Dermis microvascular lymphatic vessel endothelial cell (primary cell): ENCODE results near the gene CEMIP. TPM values are rescaled to one million over a fixed set of nuclear protein-coding genes. Genes with fewer than 3 reads are reported as not detected.

ENCODE experiments used
- DNase-seq, 2 donors: peaks; one replicate each; pipeline versions ENCODE4 v3.0.0 to v3.0.0-alpha.2; 2010; ENCODE audit warnings: low read depth in 2 of 2
- total RNA-seq: library from RNA; depleted of rRNA; stranded (reverse); fragments of >200 nt; gene quantifications from 2 replicates; pipeline ENCODE4 v1.2.1, GENCODE V29; 2014

CEMIP gene
- total RNA-seq, 1 donor from 2014 or later: 0.26 TPM

DNA sequence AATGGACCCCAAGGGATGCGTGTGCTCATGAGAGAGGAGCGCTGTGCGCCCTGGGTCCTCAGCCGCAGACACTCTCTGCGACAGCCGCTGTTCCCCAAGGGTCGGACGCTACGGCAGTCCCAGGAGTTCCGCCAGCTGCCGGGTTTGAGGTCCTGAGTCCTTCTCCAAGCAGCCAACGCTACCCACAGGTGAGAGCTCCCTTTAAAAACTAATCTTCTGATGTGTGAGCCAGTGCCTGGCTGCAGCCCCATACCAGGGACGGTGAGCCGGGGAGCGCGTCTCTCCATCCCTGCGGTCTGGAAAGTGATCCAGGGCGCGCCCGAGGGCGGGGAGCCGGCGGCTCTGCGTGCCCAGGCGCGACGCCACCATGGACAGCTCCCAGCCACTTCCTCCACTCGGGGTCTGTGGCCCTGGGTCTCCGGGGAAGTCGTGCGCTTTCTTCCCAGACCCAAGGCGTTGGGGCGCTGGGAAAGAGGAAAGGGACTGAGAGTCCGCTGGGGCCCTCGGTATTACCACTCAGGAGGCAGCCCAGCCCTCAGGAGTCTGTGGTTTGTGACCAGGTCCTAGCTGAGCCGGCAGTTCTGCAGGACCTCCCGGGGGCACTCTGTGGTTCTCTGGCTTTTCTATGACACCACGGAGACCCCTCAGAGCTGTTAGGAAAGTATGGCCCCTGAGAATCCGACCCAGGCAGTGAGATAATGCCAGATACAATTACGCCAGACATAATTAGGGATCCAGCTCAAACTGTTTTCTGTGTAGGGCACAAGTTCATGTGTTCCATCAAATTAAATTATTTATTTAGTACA is 1.4 kb downstream of the CEMIP start:
- DNase-seq: peak in 1 of 2 donors; percentile 68

DNA sequence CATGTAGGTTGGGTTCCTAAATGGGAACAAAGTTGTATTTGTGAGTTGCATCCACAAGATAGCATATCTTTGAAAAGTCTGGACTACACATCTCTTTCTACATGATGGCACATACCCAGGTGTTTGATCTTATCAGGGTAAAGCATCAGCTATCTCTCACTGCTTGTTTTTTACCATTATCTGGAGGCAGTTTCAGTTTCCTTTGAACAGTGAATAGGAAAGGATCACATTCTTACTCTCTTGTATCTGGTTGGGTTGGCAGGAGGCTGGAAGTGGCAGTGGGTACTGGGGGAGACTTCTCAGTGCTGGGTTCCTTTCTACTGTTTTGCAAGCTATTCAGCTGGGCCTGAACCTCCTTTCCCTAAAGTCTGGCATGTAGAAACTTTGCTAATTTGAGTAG is 4.1 kb downstream of the CEMIP start:
- DNase-seq: no peak

- no peak for DNase-seq
Measured at GRCh38 chr15:80785335-80785734, 6.2 kb downstream of the CEMIP start.

DNA sequence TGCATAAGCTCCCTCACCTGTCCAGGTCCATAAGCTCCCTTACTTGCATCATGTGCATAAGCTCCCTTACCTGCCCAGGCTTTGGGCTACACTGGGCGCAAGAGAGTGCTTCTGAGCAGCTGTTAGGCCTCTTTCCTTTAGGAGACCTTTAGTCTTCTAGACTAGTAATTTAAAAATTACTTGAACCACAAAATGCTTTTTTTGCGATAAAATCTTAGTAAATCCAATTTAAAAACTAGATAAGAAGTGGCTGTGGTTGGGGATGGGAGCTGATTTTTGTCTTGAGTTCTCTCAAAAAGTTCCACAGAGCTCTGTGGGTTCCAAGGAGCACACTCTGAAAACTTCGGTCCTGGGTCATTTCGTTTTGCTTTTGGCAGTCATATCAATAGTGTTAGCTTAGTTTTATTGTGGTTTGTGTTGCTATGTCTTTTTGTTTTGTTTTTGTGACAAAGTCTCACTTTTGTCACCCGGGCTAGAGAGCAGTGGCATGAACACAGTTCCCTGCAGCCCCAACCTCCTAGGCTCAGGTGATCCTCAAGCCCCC is 6.7 kb downstream of the CEMIP start:
- no peak for DNase-seq

- no peak for DNase-seq
Measured at GRCh38 chr15:80787316-80787715, 8.1 kb downstream of the CEMIP start.

DNA sequence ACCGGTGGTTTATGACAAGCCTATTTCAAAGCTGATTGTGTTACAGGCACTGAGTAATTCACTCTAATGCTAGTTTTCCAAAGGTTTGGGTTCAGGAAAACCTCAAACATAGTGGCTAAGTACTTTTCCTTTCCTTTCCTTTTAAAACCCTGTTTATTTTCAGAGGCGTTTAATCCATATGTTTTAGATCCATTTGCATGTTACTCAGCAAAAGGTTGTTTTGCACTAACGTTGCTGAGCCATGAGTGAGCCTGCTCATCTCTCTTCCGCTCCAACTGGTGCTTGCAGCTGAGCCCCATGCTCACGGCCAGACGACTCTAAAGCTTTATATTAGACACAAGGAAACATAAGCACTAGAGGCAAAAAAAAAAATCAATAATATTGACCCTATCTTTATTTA is 9.4 kb downstream of the CEMIP start:
- no peak for DNase-seq

DNA sequence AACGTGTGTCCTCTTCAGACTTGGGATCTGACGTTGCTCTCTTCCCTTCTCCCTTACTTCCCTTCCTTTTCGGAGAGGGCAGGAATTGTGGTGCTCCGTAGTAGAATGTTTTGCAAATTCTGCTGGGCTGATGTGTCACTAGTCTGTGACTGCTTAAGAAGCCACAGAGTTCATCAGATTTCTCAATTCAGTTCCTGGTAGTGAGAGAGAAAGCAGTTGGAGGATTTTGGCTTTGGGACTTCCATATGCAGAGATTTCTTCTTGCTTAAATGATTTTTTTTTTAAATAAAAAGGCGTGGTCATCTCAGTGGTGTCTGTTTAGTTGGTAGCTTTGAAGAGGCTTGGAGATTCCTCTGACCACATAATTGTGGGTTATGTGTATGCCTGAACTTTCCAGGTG is 10.1 kb downstream of the CEMIP start:
- DNase-seq: no peak

DNA sequence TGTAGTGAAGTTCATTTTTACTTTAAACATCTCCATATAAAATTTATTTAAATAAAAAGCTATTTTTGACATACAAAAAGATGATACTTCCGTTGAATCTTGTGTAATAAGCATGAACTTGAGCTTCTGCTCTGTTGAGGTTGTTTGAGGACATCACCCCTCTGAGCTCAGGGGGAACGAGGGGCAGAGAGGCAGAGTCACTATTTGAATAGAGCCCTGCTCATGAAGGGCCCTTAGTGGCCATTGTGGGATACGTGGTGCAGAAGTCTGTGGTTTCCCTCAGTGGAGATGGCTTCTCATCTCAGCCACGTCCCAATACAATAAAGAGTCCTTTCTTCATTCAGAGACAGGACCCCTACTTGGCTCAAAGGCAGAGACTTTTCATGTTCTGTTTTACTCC is 10.6 kb downstream of the CEMIP start:
- no peak for DNase-seq

DNA sequence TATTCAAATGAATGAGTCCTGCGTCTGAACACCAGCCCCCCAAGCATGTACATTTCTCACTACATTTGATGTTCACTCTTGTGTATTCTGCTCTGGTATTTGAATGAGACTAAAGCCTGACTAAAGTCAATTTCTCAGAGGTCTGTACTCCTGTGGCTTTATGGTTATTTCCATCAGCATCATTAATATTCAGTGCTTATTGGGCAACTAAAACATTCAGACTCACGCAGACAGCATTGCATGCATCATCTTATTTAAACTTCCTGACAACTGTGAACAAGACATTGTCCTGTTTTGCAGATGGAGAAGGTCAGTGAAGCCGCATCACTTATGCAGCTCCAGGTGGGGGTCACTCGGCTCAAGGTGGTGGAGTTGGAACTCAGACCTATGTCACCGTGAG is 11.1 kb downstream of the CEMIP start:
- DNase-seq: no peak

GRCh38 chr15:80791004-80791403 is 11.8 kb downstream of the CEMIP start:
- DNase-seq: no peak

DNA sequence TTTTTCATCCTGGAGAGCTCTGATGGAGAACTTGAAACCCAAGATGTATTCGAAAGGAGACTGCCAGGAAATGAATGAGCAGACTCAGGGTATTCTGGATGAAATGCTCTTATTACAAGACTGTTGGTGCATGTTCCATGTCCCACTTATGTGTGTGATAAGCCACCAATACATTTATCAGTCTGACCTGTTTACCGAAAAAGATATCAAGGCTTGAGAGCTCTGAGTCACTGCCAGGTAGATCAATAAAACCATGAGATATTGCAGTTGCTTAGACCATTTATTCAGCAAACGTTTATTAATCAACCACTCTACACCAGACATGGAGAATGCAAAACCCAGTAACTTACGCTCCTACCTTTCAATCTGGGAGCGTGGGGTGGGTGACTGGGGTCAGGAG is 17.2 kb downstream of the CEMIP start:
- DNase-seq: no peak

- no peak for DNase-seq
Measured at GRCh38 chr15:80798911-80799310, 19.7 kb downstream of the CEMIP start.

GRCh38 chr15:80800067-80800466 is 20.9 kb downstream of the CEMIP start:
- DNase-seq: no peak

GRCh38 chr15:80801891-80802680 is 22.9 kb downstream of the CEMIP start:
- peak in 1 of 2 donors; percentile 31 for DNase-seq

DNA sequence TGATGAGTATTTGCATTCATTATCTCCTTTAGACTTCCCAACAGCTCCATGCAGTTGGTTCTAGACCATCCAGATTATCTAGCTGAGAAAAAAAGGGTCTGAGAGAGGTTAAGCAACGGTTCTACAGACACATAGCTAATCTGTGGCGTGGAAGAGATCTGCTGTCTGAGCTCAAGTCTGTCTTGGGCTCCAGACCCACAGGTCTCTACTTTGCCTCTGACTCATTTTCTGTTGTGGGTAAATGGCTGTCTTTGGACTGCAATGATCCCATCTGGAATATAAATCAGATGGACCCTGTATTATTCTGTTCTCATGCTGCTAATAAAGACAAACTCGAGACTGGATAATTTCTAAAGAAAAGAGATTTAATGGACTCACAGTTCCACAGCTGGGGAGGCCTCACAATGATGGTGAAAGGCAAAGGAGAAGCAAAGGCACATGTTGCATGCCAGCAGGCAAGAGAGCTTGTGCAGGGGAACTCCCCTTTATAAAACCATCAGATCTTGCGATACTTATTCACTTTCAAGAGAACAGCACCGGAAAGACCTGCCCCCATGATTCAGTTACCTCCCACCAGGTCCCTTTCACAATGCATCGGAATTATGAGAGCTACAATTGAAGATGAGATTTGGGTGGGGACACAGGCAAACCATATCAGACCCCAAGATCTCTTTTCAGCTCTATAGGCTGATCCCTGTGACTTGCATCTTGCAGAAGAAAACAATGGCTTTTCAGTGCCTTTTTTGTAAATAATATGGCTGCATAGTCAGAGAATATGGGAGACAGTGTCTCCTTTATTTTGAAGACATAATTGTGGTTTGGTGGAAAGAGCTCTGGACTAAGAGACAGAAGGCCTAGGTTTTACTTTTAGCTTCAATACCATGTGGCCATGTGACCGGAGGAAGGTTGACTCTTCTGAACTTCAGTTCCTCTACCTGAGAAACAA is 24.7 kb downstream of the CEMIP start:
- DNase-seq: no peak

DNA sequence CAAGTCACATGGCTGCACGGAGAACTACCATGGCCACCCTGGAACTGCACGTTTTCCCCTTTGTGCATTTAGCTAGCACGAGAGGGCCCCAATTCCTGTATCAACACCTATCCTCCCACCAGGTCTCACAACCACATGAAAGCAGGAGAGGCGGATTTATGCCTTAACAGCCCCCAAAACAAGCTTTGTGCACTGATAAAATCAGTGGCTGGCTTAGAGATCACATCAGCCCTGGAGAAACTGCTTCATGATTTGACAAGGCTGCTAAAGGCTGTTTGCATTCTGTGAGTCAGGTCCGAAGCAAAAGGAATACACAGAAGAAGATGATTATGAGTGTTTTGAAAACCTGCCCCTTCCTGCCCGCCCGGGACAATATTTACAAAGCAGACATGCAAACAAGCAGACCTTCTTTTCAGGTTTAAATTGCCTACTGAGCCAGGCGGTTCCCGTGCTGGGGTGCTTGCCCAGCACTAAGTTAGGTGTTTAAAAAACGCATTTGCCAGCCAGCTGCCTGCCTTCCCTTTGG is 25.9 kb downstream of the CEMIP start:
- no peak for DNase-seq

- DNase-seq: no peak
Measured at GRCh38 chr15:80811781-80812315, 32.7 kb downstream of the CEMIP start.

- no peak for DNase-seq
Measured at GRCh38 chr15:80815106-80815505, 35.9 kb downstream of the CEMIP start.

GRCh38 chr15:80816049-80816653 is 37.0 kb downstream of the CEMIP start:
- no peak for DNase-seq

DNA sequence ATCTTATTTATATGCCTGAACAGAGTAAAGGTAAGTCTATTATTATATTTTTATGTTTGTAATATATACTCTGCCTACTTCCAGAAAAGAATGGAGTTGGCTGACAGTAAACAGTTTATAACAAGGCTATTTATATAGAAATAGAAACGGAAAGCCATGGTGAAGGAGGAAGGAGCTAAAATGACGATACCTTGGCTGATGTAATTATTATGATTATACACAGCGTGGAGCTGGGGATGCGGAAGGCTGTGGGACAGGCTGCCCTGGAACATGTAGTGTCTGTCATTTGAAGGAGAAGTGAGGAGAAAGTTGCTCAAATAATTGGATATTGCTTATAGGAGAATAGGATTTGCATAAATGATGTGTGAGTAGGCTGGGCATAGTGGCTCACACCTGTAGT is 37.8 kb downstream of the CEMIP start:
- DNase-seq: no peak

- no peak for DNase-seq
Measured at GRCh38 chr15:80817901-80818300, 38.7 kb downstream of the CEMIP start.
